Fibroblast of the conjunctiva (primary cell): ENCODE measurements around the gene E2F4.

Source experiments
- DNase-seq: peaks from one replicate; pipeline ENCODE4 v3.0.0-alpha.2; 2010; ENCODE audit warnings: low read depth

The E2F4 gene

GRCh38 chr16:67208154-67208896 lies 16.4 kb downstream of the E2F4 start:
- DNase-seq = no peak

- no peak for DNase-seq
Measured at GRCh38 chr16:67209565-67209964, 17.6 kb downstream of the E2F4 start.

- DNase-seq = no peak
Measured at GRCh38 chr16:67210069-67210937, 18.3 kb downstream of the E2F4 start.

GRCh38 chr16:67211674-67212073 lies 19.7 kb downstream of the E2F4 start:
- DNase-seq = no peak

- DNase-seq = no peak
Measured at GRCh38 chr16:67212766-67213165, 20.8 kb downstream of the E2F4 start.

- no peak for DNase-seq
Measured at GRCh38 chr16:67213197-67214019, 21.5 kb downstream of the E2F4 start.

GRCh38 chr16:67215706-67216105 lies 23.8 kb downstream of the E2F4 start:
- DNase-seq = no peak

- no peak for DNase-seq
Measured at GRCh38 chr16:67216612-67217490, 24.9 kb downstream of the E2F4 start.

- no peak for DNase-seq
Measured at GRCh38 chr16:67223992-67224391, 32.0 kb downstream of the E2F4 start.

GRCh38 chr16:67226295-67226803 lies 34.4 kb downstream of the E2F4 start:
- no peak for DNase-seq

GRCh38 chr16:67226804-67227566 lies 35.0 kb downstream of the E2F4 start, which contains the start of gene TMEM208:
Gene TMEM208, plus strand, starts transcription at chr16:67227130. Its CDS starts 89 bp downstream, at chr16:67227219.
- peak; percentile 96 for DNase-seq

- no peak for DNase-seq
Measured at GRCh38 chr16:67227567-67227921, 35.6 kb downstream of the E2F4 start.

GRCh38 chr16:67228034-67228785 lies 36.3 kb downstream of the E2F4 start:
- no peak for DNase-seq

GRCh38 chr16:67228905-67229304 lies 37.0 kb downstream of the E2F4 start:
- DNase-seq = no peak

- no peak for DNase-seq
Measured at GRCh38 chr16:67229906-67230808, 38.2 kb downstream of the E2F4 start.

GRCh38 chr16:67230809-67231660 lies 39.1 kb downstream of the E2F4 start:
- no peak for DNase-seq

- DNase-seq = no peak
Measured at GRCh38 chr16:67233596-67233995, 41.6 kb downstream of the E2F4 start.

GRCh38 chr16:67234180-67234597 lies 42.2 kb downstream of the E2F4 start:
- no peak for DNase-seq
